Measurements from ENCODE around the gene WWC1. TPM values are rescaled to one million over a fixed set of nuclear protein-coding genes. Genes with fewer than 3 reads are reported as not detected.

WWC1 gene
- total RNA-seq, 1 experiment from 2014 or later = 52.6 TPM

GRCh38 chr5:168464641-168465040, 173.2 kb downstream of the WWC1 start:
- ChIA-PET POLR2A (no interaction called here), RAD21 (ENCODE audit: low non-redundant PET in 1 of 2, low total read pairs in 2 of 2, uncharacterized antibody in 2 of 2, unreplicated experiment in 2 of 2) (no interaction called here), CTCF (no interaction called here)
- no peak overlapping the region for H3K27ac ChIP-seq (ENCODE audit: low read depth, low read length)
- H2AFZ ChIP-seq (ENCODE audit: low read depth, low read length, poor library complexity, severe bottlenecking) = no peak overlapping the region
- no peak for TF ChIP-seq FOSL1 (IDR thresholded peaks at IDR 0.05; ENCODE audit: low read depth)
- no peak for TF ChIP-seq JUND (IDR thresholded peaks at IDR 0.05)
- TF ChIP-seq MAX (IDR thresholded peaks at IDR 0.05) = no peak
- TF ChIP-seq SP1 (IDR thresholded peaks at IDR 0.05; ENCODE audit: low read depth) = no peak
- TF ChIP-seq ZNF274 (IDR thresholded peaks at IDR 0.05; ENCODE audit: low read depth, low read length) = no peak
- TF ChIP-seq RAD21 (IDR thresholded peaks at IDR 0.05; ENCODE audit: low read depth) = no peak
- TF ChIP-seq ZFX (IDR thresholded peaks at IDR 0.05) = no peak
- no peak for TF ChIP-seq SRF (IDR thresholded peaks at IDR 0.05; ENCODE audit: low read depth)
- no peak for TF ChIP-seq POLR2AphosphoS5 (IDR thresholded peaks at IDR 0.05; ENCODE audit: low read depth, low read length)
- TF ChIP-seq CTCF (IDR thresholded peaks at IDR 0.05 in 2 of 3, conservative IDR thresholded peaks at IDR 0.05 in 1 of 3; ENCODE audit: borderline replicate concordance in 1 of 3, insufficient read depth in 1 of 3, low read depth in 2 of 3, low read length in 2 of 3) = no peak
- TF ChIP-seq ZBTB33 (IDR thresholded peaks at IDR 0.05; ENCODE audit: extremely low read depth, insufficient replicate concordance, low read length) = no peak
- H3K27me3 ChIP-seq (ENCODE audit: insufficient read depth, low read length) = no peaks in the 10 kb centered on the region
- peaks cover 15 to 46% of the 10 kb centered on the region in 2 experiments; a peak in 3 of 4 replicates for H3K36me3 ChIP-seq (ENCODE audit: control insufficient read depth in 1 of 2, insufficient read depth in 2 of 2, low read length in 2 of 2)
- H3K9me2 ChIP-seq (ENCODE audit: insufficient read depth) = no peaks in the 10 kb centered on the region
- no peaks in the 10 kb centered on the region for H3K4me1 ChIP-seq (ENCODE audit: control insufficient read depth in 1 of 2, insufficient read depth in 2 of 2, low read length in 2 of 2)
- H3K79me2 ChIP-seq (ENCODE audit: insufficient read depth, low read length) = no peaks in the 10 kb centered on the region
- DNase-seq (ENCODE audit: low read depth, low spot score) (no peak), ATAC-seq (no peak)
- H3K4me2 ChIP-seq (ENCODE audit: low read length) = no peak overlapping the region
- no TSS peak for BruUV-seq (replicated peaks)
- no peaks in the 10 kb centered on the region for H4K20me1 ChIP-seq (ENCODE audit: insufficient read depth)
- intact Hi-C loops (cut with micrococcal nuclease) = no loop called here
- no peak overlapping the region for H3K4me3 ChIP-seq (replicated peaks in 1 of 2; ENCODE audit: low read depth in 1 of 2, low read length in 2 of 2)
- no peak overlapping the region for H3K9ac ChIP-seq (ENCODE audit: low read length)
- no peaks in the 10 kb centered on the region for H3K9me3 ChIP-seq (ENCODE audit: control insufficient read depth in 1 of 2, insufficient read depth in 1 of 2, low read depth in 1 of 2, low read length in 2 of 2)
